NCI-H1930 (cell line): ENCODE data around the gene HSDL2.

Source experiments
- DNase-seq, 2 experiments: peaks; one replicate each; lab custom pipeline; 2025; lab: John Stamatoyannopoulos, UW

The HSDL2 gene

GRCh38 chr9:112446526-112446925 lies 66.6 kb downstream of the HSDL2 start:
- no peak for DNase-seq

- no peak for DNase-seq
Observed at GRCh38 chr9:112447283-112447761, 67.4 kb downstream of the HSDL2 start.

- DNase-seq: no peak
Observed at GRCh38 chr9:112462855-112463254, 82.9 kb downstream of the HSDL2 start.

- DNase-seq: no peak
Observed at GRCh38 chr9:112465352-112465751, 85.4 kb downstream of the HSDL2 start.

GRCh38 chr9:112472996-112473395 lies 93.1 kb downstream of the HSDL2 start:
- DNase-seq: no peak

GRCh38 chr9:112473986-112474385 lies 94.1 kb downstream of the HSDL2 start:
- DNase-seq: no peak

- no peak for DNase-seq
Observed at GRCh38 chr9:112475318-112475717, 95.4 kb downstream of the HSDL2 start.

GRCh38 chr9:112477330-112477729 lies 97.4 kb downstream of the HSDL2 start:
- no peak for DNase-seq

GRCh38 chr9:112479221-112479620 lies 99.3 kb downstream of the HSDL2 start:
- no peak for DNase-seq

GRCh38 chr9:112484607-112485006 lies 104.7 kb downstream of the HSDL2 start:
- DNase-seq: no peak

GRCh38 chr9:112485574-112485973 lies 105.7 kb downstream of the HSDL2 start:
- DNase-seq: no peak

- peak; percentile 87 for DNase-seq
Observed at GRCh38 chr9:112486221-112487007, 106.5 kb downstream of the HSDL2 start, which contains the start of gene KIAA1958. KIAA1958 (plus strand) TSS chr9:112486827; CDS start chr9:112574081, 87,254 bp downstream.

GRCh38 chr9:112487008-112487798 lies 107.3 kb downstream of the HSDL2 start:
- DNase-seq: peak; percentile 20 to 52

GRCh38 chr9:112487799-112488340 lies 108.0 kb downstream of the HSDL2 start:
- DNase-seq: no peak

- DNase-seq: peak in 1 of 2 experiments; percentile 6
Observed at GRCh38 chr9:112489039-112489546, 109.2 kb downstream of the HSDL2 start.

- DNase-seq: peak in 1 of 2 experiments; percentile 25
Observed at GRCh38 chr9:112489876-112490666, 110.2 kb downstream of the HSDL2 start.

GRCh38 chr9:112493393-112494137 lies 113.7 kb downstream of the HSDL2 start:
- no peak for DNase-seq

- DNase-seq: no peak
Observed at GRCh38 chr9:112494153-112494552, 114.2 kb downstream of the HSDL2 start.

GRCh38 chr9:112495614-112496013 lies 115.7 kb downstream of the HSDL2 start:
- DNase-seq: no peak

- DNase-seq: no peak
Observed at GRCh38 chr9:112496074-112496722, 116.3 kb downstream of the HSDL2 start.
